Transverse colon (tissue), 4 donors: ENCODE data around the gene KIF1B. TPM values are rescaled to one million over a fixed set of nuclear protein-coding genes. Genes with fewer than 3 reads are reported as not detected.

ENCODE experiments used
- DNase-seq: peaks from one replicate; pipeline ENCODE4 v3.0.0-alpha.2; 2019
- H3K27ac ChIP-seq, 4 donors: fragments of 200-600 bp; sonication (generic); 2 replicates each; pipeline ENCODE4 v1.5.1; 2016 to 2018; ENCODE audit warnings: inconsistent platforms in 4 of 4
- H3K27me3 ChIP-seq: fragments of 200-600 bp; sonication (generic); 2 replicates; pipeline ENCODE4 v1.5.1; 2017; ENCODE audit warnings: inconsistent platforms
- H3K36me3 ChIP-seq, 4 donors: fragments of 200-600 bp; sonication (generic); 2 replicates each; pipeline ENCODE4 v1.5.1; 2017 to 2019; ENCODE audit warnings: inconsistent platforms in 4 of 4
- H3K4me1 ChIP-seq, 4 donors: fragments of 200-600 bp; sonication (generic); 2 replicates each; pipeline ENCODE4 v1.5.1; 2017 to 2020; ENCODE audit warnings: inconsistent platforms in 4 of 4
- H3K4me3 ChIP-seq, 4 donors: fragments of 200-600 bp; sonication (generic); 1 replicate in 1 of 4; 2 replicates in 3 of 4; pipeline versions ENCODE4 v1.5.1 to v1.6.1; 2017 to 2019; ENCODE audit warnings: inconsistent platforms in 4 of 4
- H3K9me3 ChIP-seq, 2 donors: fragments of 200-600 bp; sonication (generic); 2 replicates each; pipeline ENCODE4 v1.5.1; 2017 to 2019; ENCODE audit warnings: inconsistent platforms in 2 of 2
- EP300 ChIP-seq: sonication (generic); formaldehyde crosslinking; IDR thresholded peaks from one replicate; pipeline ENCODE4 v1.6.1; 2017; ENCODE audit warnings: antibody characterized with exemption, low read depth
- POLR2A ChIP-seq: fragments of 450-650 bp; IDR thresholded peaks from one replicate; pipeline ENCODE4 v1.6.1; 2016; ENCODE audit warnings: antibody characterized with exemption, mild to moderate bottlenecking, moderate library complexity
- POLR2AphosphoS5 ChIP-seq, 3 donors: sonication (generic); formaldehyde crosslinking; IDR thresholded peaks; one replicate each; pipeline ENCODE4 v1.6.1; 2016; ENCODE audit warnings: antibody characterized with exemption in 3 of 3
- WGBS, 2 donors: methylation state at CpG; one replicate each; pipeline ENCODE4 v1.1.5; 2018; ENCODE audit warnings: low coverage in 1 of 2; 5-methylcytosine and 5-hydroxymethylcytosine counted together
- in situ Hi-C, 4 donors: fragments of 200-750 bp; cut with MboI; loops; one replicate each; pipeline versions ENCODE4 v1.15.0 to v1.15.1; 2017; ENCODE audit warnings: low sequenced_read_pairs in 3 of 4, low pct_ligation_motif_present in 1 of 4, low pct_unique_long_range_greater_than_20kb in 1 of 4
- intact Hi-C: fragments of 100-400 bp; cut with DNase I; formaldehyde crosslinking; loops from one replicate; pipeline ENCODE4 v1.15.1; 2023; ENCODE audit warnings: low total_unique reads
- total RNA-seq, 4 donors: library from RNA; depleted of rRNA; stranded (reverse); fragments of >200 nt; gene quantifications; one replicate each; pipeline ENCODE4 v1.1.0, GENCODE V29; 2016
- TF ChIP-seq, protein P1 (sequence below), 5 experiments: fragments of 200-600 bp in 3 of 5; fragments of 450-650 bp in 2 of 5; sonication (generic) in 3 of 5; IDR thresholded peaks; 1 replicate in 2 of 5; 2 replicates in 3 of 5; pipeline ENCODE4 v1.5.1; 2016 to 2017; ENCODE audit warnings: antibody characterized with exemption in 5 of 5, inconsistent platforms in 3 of 5, mild to moderate bottlenecking in 2 of 5, moderate library complexity in 1 of 5

Gene KIF1B
- total RNA-seq, 4 donors from 2014 or later: 50.9 to 87.9 (median 71.4) TPM

- peaks cover 0 to 1% (median 0%) of the 10 kb centered on the region in 4 donors for H3K4me1 ChIP-seq
- no peak overlapping the region for H3K4me3 ChIP-seq
- in situ Hi-C loops (no loop called here), intact Hi-C loops (no loop called here)
- no peak overlapping the region for H3K27ac ChIP-seq
- peaks cover 0 to 18% (median 8%) of the 10 kb centered on the region in 4 donors for H3K36me3 ChIP-seq
- no peaks in the 10 kb centered on the region for H3K9me3 ChIP-seq
- WGBS, 2 donors: 50 to 89% methylated on average over 1 to 11 of the region's 11 CpGs
- H3K27me3 ChIP-seq: no peaks in the 10 kb centered on the region
- DNase-seq: no peak
- TF ChIP-seq EP300 (no peak), POLR2AphosphoS5 (IDR thresholded peaks at IDR 0.05) (no peak), POLR2A (no peak)
- TF ChIP-seq, protein P1, sequence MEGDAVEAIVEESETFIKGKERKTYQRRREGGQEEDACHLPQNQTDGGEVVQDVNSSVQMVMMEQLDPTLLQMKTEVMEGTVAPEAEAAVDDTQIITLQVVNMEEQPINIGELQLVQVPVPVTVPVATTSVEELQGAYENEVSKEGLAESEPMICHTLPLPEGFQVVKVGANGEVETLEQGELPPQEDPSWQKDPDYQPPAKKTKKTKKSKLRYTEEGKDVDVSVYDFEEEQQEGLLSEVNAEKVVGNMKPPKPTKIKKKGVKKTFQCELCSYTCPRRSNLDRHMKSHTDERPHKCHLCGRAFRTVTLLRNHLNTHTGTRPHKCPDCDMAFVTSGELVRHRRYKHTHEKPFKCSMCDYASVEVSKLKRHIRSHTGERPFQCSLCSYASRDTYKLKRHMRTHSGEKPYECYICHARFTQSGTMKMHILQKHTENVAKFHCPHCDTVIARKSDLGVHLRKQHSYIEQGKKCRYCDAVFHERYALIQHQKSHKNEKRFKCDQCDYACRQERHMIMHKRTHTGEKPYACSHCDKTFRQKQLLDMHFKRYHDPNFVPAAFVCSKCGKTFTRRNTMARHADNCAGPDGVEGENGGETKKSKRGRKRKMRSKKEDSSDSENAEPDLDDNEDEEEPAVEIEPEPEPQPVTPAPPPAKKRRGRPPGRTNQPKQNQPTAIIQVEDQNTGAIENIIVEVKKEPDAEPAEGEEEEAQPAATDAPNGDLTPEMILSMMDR (IDR thresholded peaks at IDR 0.05): no peak
These were observed 93.9 kb downstream of the KIF1B start for GRCh38 chr1:10304295-10304694.

- 85 to 100% methylated on average over 1 to 2 of the region's 2 CpGs for WGBS, 2 donors
- no peaks in the 10 kb centered on the region for H3K4me1 ChIP-seq
- H3K27me3 ChIP-seq: no peaks in the 10 kb centered on the region
- H3K9me3 ChIP-seq: no peaks in the 10 kb centered on the region
- no peak for DNase-seq
- intact Hi-C loops: no loop called here
- TF ChIP-seq, protein P1 (IDR thresholded peaks at IDR 0.05): no peak
- TF ChIP-seq POLR2A (no peak), EP300 (no peak), POLR2AphosphoS5 (IDR thresholded peaks at IDR 0.05) (no peak)
- in situ Hi-C loops: no loop called here
- peaks cover 0 to 16% (median 6%) of the 10 kb centered on the region in 4 donors for H3K36me3 ChIP-seq
- H3K27ac ChIP-seq: no peak overlapping the region
- H3K4me3 ChIP-seq: no peak overlapping the region
These were observed 96.1 kb downstream of the KIF1B start for GRCh38 chr1:10306435-10306834.

GRCh38 chr1:10308001-10308400, 97.6 kb downstream of the KIF1B start:
- 60 to 76% methylated on average over 1 to 3 of the region's 3 CpGs for whole genome bisulfite sequencing, 2 donors
- DNase-seq: no peak
- no peaks in the 10 kb centered on the region for H3K27me3 ChIP-seq
- H3K4me3 ChIP-seq: no peak overlapping the region
- no peaks in the 10 kb centered on the region for H3K4me1 ChIP-seq
- intact Hi-C loops (no loop called here), in situ Hi-C loops (no loop called here)
- TF ChIP-seq POLR2AphosphoS5 (IDR thresholded peaks at IDR 0.05) (no peak), EP300 (no peak), POLR2A (no peak)
- TF ChIP-seq, protein P1 (IDR thresholded peaks at IDR 0.05): no peak
- H3K27ac ChIP-seq: peak overlapping the region in 1 of 4 donors; percentile 0
- H3K9me3 ChIP-seq: no peaks in the 10 kb centered on the region
- H3K36me3 ChIP-seq: peaks cover 0 to 14% (median 6%) of the 10 kb centered on the region in 4 donors

GRCh38 chr1:10309243-10310011, 99.1 kb downstream of the KIF1B start:
- Histone ChIP-seq H3K36me3 (peaks cover 0 to 5% (median 2%) of the 10 kb centered on the region in 4 donors), H3K4me1 (no peaks in the 10 kb centered on the region), H3K27me3 (no peaks in the 10 kb centered on the region), H3K4me3 (no peak overlapping the region), H3K27ac (no peak overlapping the region), H3K9me3 (no peaks in the 10 kb centered on the region)
- no peak for TF ChIP-seq EP300
- TF ChIP-seq, protein P1 (IDR thresholded peaks at IDR 0.05): no peak
- TF ChIP-seq POLR2AphosphoS5 (IDR thresholded peaks at IDR 0.05): no peak
- TF ChIP-seq POLR2A: no peak
- in situ Hi-C loops (no loop called here), intact Hi-C loops (no loop called here)
- no peak for DNase-seq
- 92 to 95% methylated on average over 6 of the region's 6 CpGs for WGBS, 2 donors
